Tibial artery (tissue), 4 donors: ENCODE data around the gene FMNL1.

Experiments used
- DNase-seq, 2 donors: peaks; one replicate each; pipeline ENCODE4 v3.0.0-alpha.2; 2019
- H3K27ac ChIP-seq, 2 donors: fragments of 200-600 bp; sonication (generic) in 1 of 2; 1 replicate in 1 of 2; 2 replicates in 1 of 2; pipeline ENCODE4 v1.5.1; 2018 to 2019; ENCODE audit warnings: mild to moderate bottlenecking in 1 of 2
- H3K27me3 ChIP-seq, 2 donors: fragments of 200-600 bp; sonication (generic) in 1 of 2; one replicate each; pipeline versions ENCODE4 v1.5.1 to v1.6.0; 2016 to 2019
- H3K36me3 ChIP-seq, 3 donors: fragments of 200-600 bp; sonication (generic) in 2 of 3; one replicate each; pipeline ENCODE4 v1.5.1; 2016 to 2019; ENCODE audit warnings: mild to moderate bottlenecking in 2 of 3
- H3K4me1 ChIP-seq, 4 donors: fragments of 200-600 bp; sonication (generic) in 2 of 4; 1 replicate in 3 of 4; 2 replicates in 1 of 4; pipeline ENCODE4 v1.5.1; 2016 to 2019
- H3K4me3 ChIP-seq, 2 donors: fragments of 200-600 bp; sonication (generic) in 1 of 2; 1 replicate in 1 of 2; 2 replicates in 1 of 2; pipeline ENCODE4 v1.5.1; 2018 to 2019; ENCODE audit warnings: mild to moderate bottlenecking in 2 of 2
- H3K9me3 ChIP-seq, 3 donors: fragments of 200-600 bp; sonication (generic) in 1 of 3; one replicate each; pipeline ENCODE4 v1.5.1; 2016 to 2019
- intact Hi-C: fragments of 100-400 bp; cut with DNase I; formaldehyde crosslinking; loops from one replicate; pipeline ENCODE4 v1.15.0; 2023; ENCODE audit warnings: low total_unique reads
- TF ChIP-seq, protein P1 (sequence below), 2 experiments: fragments of 200-600 bp in 1 of 2; fragments of 450-650 bp in 1 of 2; IDR thresholded peaks; one replicate each; pipeline ENCODE4 v1.5.1; 2017 to 2019; ENCODE audit warnings: antibody characterized with exemption in 2 of 2, mild to moderate bottlenecking in 1 of 2, moderate library complexity in 1 of 2

FMNL1 gene

DNA sequence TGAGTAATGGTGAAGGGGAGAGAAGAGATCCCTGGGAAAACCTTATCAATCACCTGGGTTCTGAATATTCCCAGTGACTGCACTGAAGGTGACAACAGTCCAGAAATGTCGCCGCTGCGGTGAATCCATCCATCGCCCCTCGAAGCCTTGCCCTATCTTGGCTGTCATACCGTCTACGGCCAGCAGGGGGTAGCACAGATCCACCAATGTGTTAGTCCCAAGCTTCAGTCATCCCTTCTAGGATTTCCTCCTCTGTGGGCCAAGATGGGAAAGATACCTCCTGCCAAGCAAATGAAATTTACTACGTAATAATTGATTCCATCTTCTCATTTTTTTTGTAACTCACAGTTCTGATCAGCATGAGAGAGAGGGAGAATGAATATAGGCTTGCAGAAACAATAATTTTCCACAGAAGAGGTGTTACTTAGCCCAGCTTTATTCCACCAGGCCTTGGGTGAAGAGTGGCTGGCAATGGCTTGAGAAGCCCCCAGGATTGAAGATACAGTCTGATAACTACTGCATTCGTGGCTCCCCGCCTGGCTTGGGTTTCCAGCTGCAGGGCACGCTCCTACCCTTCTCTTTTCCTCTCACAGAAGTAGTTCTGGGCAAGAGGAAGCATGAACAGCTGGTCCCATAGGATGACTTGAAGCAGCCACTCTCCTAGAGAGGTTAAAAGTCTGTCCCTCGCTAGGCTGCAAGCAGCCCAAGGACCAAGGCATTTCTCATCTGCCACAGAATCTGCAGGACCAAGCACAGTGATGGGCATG, 2.6 kb upstream of the FMNL1 start:
- Histone ChIP-seq H3K4me3 (no peak overlapping the region), H3K9me3 (no peaks in the 10 kb centered on the region), H3K27me3 (peaks cover 0 to 38% of the 10 kb centered on the region in 2 donors), H3K4me1 (peaks cover 0 to 19% (median 15%) of the 10 kb centered on the region in 4 donors), H3K36me3 (no peaks in the 10 kb centered on the region), H3K27ac (no peak overlapping the region)
- intact Hi-C loops = no loop called here
- TF ChIP-seq, protein P1, sequence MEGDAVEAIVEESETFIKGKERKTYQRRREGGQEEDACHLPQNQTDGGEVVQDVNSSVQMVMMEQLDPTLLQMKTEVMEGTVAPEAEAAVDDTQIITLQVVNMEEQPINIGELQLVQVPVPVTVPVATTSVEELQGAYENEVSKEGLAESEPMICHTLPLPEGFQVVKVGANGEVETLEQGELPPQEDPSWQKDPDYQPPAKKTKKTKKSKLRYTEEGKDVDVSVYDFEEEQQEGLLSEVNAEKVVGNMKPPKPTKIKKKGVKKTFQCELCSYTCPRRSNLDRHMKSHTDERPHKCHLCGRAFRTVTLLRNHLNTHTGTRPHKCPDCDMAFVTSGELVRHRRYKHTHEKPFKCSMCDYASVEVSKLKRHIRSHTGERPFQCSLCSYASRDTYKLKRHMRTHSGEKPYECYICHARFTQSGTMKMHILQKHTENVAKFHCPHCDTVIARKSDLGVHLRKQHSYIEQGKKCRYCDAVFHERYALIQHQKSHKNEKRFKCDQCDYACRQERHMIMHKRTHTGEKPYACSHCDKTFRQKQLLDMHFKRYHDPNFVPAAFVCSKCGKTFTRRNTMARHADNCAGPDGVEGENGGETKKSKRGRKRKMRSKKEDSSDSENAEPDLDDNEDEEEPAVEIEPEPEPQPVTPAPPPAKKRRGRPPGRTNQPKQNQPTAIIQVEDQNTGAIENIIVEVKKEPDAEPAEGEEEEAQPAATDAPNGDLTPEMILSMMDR (IDR thresholded peaks at IDR 0.05) = peak; percentile 91 to 98
- peak; percentile 89 to 91 for DNase-seq

DNA sequence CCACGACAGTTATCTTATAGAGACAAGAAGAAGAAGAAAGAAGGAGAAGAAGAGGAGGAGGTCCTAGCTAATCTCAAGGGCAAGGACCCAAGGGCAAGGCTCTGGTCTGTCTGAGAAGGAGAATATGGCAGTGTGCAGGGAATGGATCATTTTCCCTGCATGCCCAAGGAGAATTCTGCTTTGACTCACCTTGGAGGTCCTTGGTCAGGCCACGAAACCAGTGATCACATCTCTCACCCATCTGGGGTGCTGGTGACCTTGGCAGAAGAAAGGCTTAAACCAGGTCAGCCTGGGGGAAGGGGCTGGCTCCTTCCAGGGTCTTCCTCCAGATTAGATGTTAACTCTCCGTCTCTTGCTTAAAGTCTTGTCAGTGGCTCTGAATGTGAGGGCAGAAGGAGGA, 1.6 kb upstream of the FMNL1 start:
- H3K27ac ChIP-seq = no peak overlapping the region
- TF ChIP-seq, protein P1 (IDR thresholded peaks at IDR 0.05) = no peak
- no peaks in the 10 kb centered on the region for H3K9me3 ChIP-seq
- no peaks in the 10 kb centered on the region for H3K36me3 ChIP-seq
- no peak overlapping the region for H3K4me3 ChIP-seq
- no peak for DNase-seq
- peaks cover 0 to 19% (median 15%) of the 10 kb centered on the region in 4 donors for H3K4me1 ChIP-seq
- peaks cover 0 to 43% of the 10 kb centered on the region in 2 donors for H3K27me3 ChIP-seq
- intact Hi-C loops = loop anchor here (2.0 kb wide), 1 partner anchor 167 kb away; no protein-coding TSS in a partner anchor

DNA sequence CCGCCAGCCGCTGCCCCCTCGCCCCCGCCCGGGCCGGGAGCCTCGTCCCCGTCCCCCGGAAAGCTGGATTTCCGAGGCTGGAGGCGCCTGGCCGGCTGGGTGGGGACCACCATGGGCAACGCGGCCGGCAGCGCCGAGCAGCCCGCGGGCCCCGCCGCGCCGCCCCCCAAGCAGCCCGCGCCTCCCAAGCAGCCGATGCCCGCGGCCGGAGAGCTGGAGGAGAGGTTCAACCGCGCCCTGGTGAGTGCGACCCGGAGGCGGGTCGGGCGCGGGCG, 266 bp downstream of the FMNL1 start:
- no peak overlapping the region for H3K27ac ChIP-seq
- H3K4me1 ChIP-seq = peaks cover 0 to 19% (median 15%) of the 10 kb centered on the region in 4 donors
- peaks cover 0 to 43% of the 10 kb centered on the region in 2 donors for H3K27me3 ChIP-seq
- TF ChIP-seq, protein P1 (IDR thresholded peaks at IDR 0.05) = no peak
- no peak for DNase-seq
- H3K36me3 ChIP-seq = no peaks in the 10 kb centered on the region
- H3K9me3 ChIP-seq = no peaks in the 10 kb centered on the region
- intact Hi-C loops = no loop called here
- H3K4me3 ChIP-seq = peak overlapping the region; percentile 36 to 59

DNA sequence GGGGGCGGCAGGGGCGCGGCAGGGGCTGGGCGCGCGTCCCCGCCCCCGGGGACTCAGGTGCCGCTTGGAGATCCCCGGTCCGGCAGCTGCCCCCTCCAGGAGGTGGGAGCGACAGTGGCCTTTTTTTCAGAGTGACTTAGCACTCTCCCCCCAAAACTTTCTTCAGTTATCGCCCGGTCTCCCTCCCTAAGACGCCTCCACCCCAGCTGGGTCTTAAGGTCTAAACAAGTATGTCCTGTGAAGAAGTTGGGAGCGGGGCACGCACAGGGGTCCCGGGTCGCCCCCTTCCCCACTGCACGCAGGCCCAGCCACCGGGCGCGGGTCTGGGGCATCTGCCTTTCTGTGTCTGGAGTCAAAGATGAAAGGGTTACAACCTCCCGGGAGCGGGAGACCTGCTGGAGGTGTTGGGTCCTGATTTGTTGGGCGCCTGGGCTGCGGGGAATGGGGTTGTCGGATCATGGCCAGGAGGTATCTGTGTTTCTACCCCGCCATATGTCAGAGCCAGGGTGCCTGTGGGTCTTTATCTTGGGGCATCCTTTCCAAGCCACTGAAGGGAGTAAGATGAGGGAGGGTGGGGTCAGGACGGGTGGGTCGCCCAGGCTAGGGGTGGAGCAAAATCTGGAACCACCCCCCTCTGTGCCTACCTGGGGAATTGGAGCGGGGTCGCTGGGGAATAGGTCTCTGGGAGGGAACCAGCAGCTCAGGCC, 757 bp downstream of the FMNL1 start:
- TF ChIP-seq, protein P1 (IDR thresholded peaks at IDR 0.05) = no peak
- intact Hi-C loops = no loop called here
- H3K9me3 ChIP-seq = no peaks in the 10 kb centered on the region
- no peak overlapping the region for H3K27ac ChIP-seq
- peak overlapping the region; percentile 36 to 59 for H3K4me3 ChIP-seq
- peak in 1 of 2 donors; percentile 69 for DNase-seq
- no peaks in the 10 kb centered on the region for H3K36me3 ChIP-seq
- H3K4me1 ChIP-seq = peaks cover 0 to 19% (median 15%) of the 10 kb centered on the region in 4 donors
- peaks cover 0 to 43% of the 10 kb centered on the region in 2 donors for H3K27me3 ChIP-seq

DNA sequence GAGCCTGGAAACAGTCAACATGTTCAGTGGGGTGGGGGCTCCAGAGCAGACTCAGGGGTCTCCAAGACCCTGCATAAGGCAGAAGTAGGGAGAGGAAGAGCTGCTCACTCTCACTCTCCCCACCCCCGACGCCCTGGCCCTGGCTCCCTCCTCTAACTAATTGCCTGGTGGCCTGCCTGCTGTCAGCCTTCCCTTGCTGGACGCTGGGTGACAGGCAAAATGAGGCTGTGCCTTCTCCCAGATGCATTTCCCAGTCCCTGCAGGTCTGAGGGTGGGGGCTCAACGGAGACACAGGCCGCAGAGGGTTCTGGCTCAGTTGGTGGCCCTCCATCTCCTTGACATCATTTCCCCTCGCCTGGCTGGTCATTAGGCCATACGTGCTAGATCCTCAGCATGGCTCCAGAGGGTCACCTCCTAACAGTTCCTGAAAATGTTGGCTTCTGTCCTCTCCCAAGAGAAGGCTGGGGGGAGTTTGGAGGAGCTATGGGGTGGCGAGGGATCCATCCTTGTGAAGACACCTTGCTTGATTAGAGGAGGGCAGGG, 1.4 kb downstream of the FMNL1 start:
- Histone ChIP-seq H3K4me1 (peaks cover 0 to 19% (median 15%) of the 10 kb centered on the region in 4 donors), H3K27ac (no peak overlapping the region), H3K27me3 (peaks cover 0 to 48% of the 10 kb centered on the region in 2 donors), H3K4me3 (peak overlapping the region; percentile 36 to 59), H3K9me3 (no peaks in the 10 kb centered on the region), H3K36me3 (no peaks in the 10 kb centered on the region)
- intact Hi-C loops = no loop called here
- TF ChIP-seq, protein P1 (IDR thresholded peaks at IDR 0.05) = no peak
- no peak for DNase-seq
